Endothelial cell of umbilical vein (primary cell): ENCODE measurements around the gene KCNJ4. TPM values are rescaled to one million over a fixed set of nuclear protein-coding genes. Genes with fewer than 3 reads are reported as not detected.

Experiments used
- BruUV-seq: library from RNA; stranded (reverse); fragments of 400-500 nt; replicated peaks from 2 replicates; lab custom pipeline; 2021; lab: Mats Ljungman, UMichigan
- CTCF ChIA-PET: fragments of 300-600, 350-600 bp; sonication (Branson Sonifier 250); formaldehyde crosslinking; loops from one replicate; lab custom pipeline; 2021; ENCODE audit warnings: antibody characterized with exemption, inconsistent platforms; lab: Charles Lee
- POLR2A ChIA-PET: fragments of 300-600, 350-600 bp; sonication (Branson Sonifier 250); formaldehyde crosslinking; loops from one replicate; lab custom pipeline; 2021; ENCODE audit warnings: antibody characterized with exemption, inconsistent platforms; lab: Charles Lee
- DNase-seq: peaks from one replicate; pipeline ENCODE4 v3.0.0-alpha.2; 2011; ENCODE audit warnings: low read depth, low spot score
- FAIRE-seq: peaks from 2 replicates; lab custom pipeline; 2011; peaks lifted over from hg19 to GRCh38; lab: Jason Lieb, UNC
- H2AFZ ChIP-seq: 2 replicates; pipeline ENCODE4 v1.6.0; 2012; ENCODE audit warnings: low read depth, low read length, control low read depth, inconsistent platforms
- H3K27ac ChIP-seq: 2 replicates; pipeline ENCODE4 v1.5.1; 2011; ENCODE audit warnings: low read depth, mild to moderate bottlenecking, control low read depth, low read length, moderate library complexity; ENCODE audit not compliant: insufficient read depth
- H3K27me3 ChIP-seq, 2 experiments: 2 replicates each; pipeline versions ENCODE4 v1.6.0 to v1.6.1; 2011; ENCODE audit warnings: low read length in 2 of 2, mixed read lengths in 1 of 2; ENCODE audit not compliant: control insufficient read depth in 2 of 2, insufficient read depth in 2 of 2
- H3K36me3 ChIP-seq, 2 experiments: 2 replicates in 1 of 2; 3 replicates in 1 of 2; pipeline ENCODE4 v1.5.1; 2011; ENCODE audit warnings: low read length in 2 of 2, mild to moderate bottlenecking in 1 of 2, moderate library complexity in 1 of 2; ENCODE audit not compliant: control insufficient read depth in 2 of 2, insufficient read depth in 2 of 2; ENCODE audit errors: extremely low read depth in 1 of 2
- H3K4me1 ChIP-seq: 3 replicates; pipeline ENCODE4 v1.5.1; 2011; ENCODE audit warnings: mild to moderate bottlenecking, low read length; ENCODE audit not compliant: control insufficient read depth, insufficient read depth; ENCODE audit errors: extremely low read depth
- H3K4me2 ChIP-seq: 2 replicates; pipeline ENCODE4 v1.6.1; 2011; ENCODE audit warnings: low read length, control low read depth, mixed read lengths; ENCODE audit not compliant: insufficient read depth
- H3K4me3 ChIP-seq, 3 experiments: fragments of 200-600 bp in 1 of 3; sonication (generic), shearing (Covaris generic) in 1 of 3; replicated peaks in 1 of 3; 2 replicates each; pipeline ENCODE4 v1.5.1; 2011 to 2016; ENCODE audit warnings: control low read depth in 3 of 3, low read length in 3 of 3, mild to moderate bottlenecking in 2 of 3, inconsistent platforms in 1 of 3, low read depth in 1 of 3, moderate library complexity in 1 of 3; ENCODE audit not compliant: insufficient read depth in 1 of 3
- H3K79me2 ChIP-seq: 2 replicates; pipeline ENCODE4 v1.6.0; 2012; ENCODE audit warnings: low read length, inconsistent platforms; ENCODE audit not compliant: control insufficient read depth, insufficient read depth
- H3K9ac ChIP-seq: replicated peaks from 2 replicates; pipeline ENCODE3; 2011; ENCODE audit warnings: low read length, control low read depth; ENCODE audit not compliant: insufficient read depth; ENCODE audit errors: extremely low read depth
- H3K9me1 ChIP-seq: replicated peaks from 3 replicates; pipeline ENCODE4 v1.6.0; 2011; ENCODE audit warnings: mild to moderate bottlenecking, low read length; ENCODE audit not compliant: control insufficient read depth, insufficient read depth; ENCODE audit errors: extremely low read depth
- H3K9me3 ChIP-seq: replicated peaks from 2 replicates; pipeline ENCODE4 v1.5.1; 2012; ENCODE audit warnings: low read length, inconsistent platforms; ENCODE audit not compliant: control insufficient read depth, insufficient read depth
- H4K20me1 ChIP-seq: replicated peaks from 2 replicates; pipeline ENCODE3; 2011; ENCODE audit warnings: mild to moderate bottlenecking, low read length; ENCODE audit not compliant: control insufficient read depth, insufficient read depth; ENCODE audit errors: extremely low read depth
- EZH2 ChIP-seq: IDR thresholded peaks from 2 replicates; pipeline ENCODE4 v1.6.1; 2012; ENCODE audit warnings: borderline replicate concordance, low read depth, mild to moderate bottlenecking, moderate library complexity, low read length, inconsistent platforms; ENCODE audit not compliant: severe bottlenecking
- FOS ChIP-seq: IDR thresholded peaks from 2 replicates; pipeline ENCODE4 v1.6.1; 2011; ENCODE audit warnings: mild to moderate bottlenecking, low read length, moderate library complexity, borderline replicate concordance; ENCODE audit not compliant: insufficient read depth
- GATA2 ChIP-seq: IDR thresholded peaks from 2 replicates; pipeline ENCODE4 v1.7.0; 2011; ENCODE audit warnings: low read depth, mild to moderate bottlenecking, moderate library complexity, mixed read lengths, low read length; ENCODE audit not compliant: insufficient read length, insufficient read depth
- JUN ChIP-seq: IDR thresholded peaks from 2 replicates; pipeline ENCODE4 v1.6.1; 2011; ENCODE audit warnings: borderline replicate concordance, low read depth; ENCODE audit not compliant: insufficient read length, insufficient read depth
- MYC ChIP-seq: IDR thresholded peaks from one replicate; pipeline ENCODE4 v1.6.1; 2011; ENCODE audit warnings: mild to moderate bottlenecking, low read depth, low read length
- POLR2A ChIP-seq: IDR thresholded peaks from 2 replicates; pipeline ENCODE4 v1.6.1; 2012; ENCODE audit warnings: low read depth, mild to moderate bottlenecking, control low read depth, low read length
- POLR2AphosphoS5 ChIP-seq: IDR thresholded peaks from 2 replicates; pipeline ENCODE4 v1.6.1; 2012; ENCODE audit warnings: low read depth, mild to moderate bottlenecking, control low read depth, low read length, moderate library complexity; ENCODE audit not compliant: insufficient read depth
- dilution Hi-C: fragments of 300-500 bp; cut with MboI; formaldehyde crosslinking; loops from one replicate; pipeline ENCODE4 v1.15.0; 2019; ENCODE audit warnings: low sequenced_read_pairs; ENCODE audit not compliant: extremely low pct_ligation_motif_present
- intact Hi-C: fragments of 100-400 bp; cut with micrococcal nuclease; formaldehyde crosslinking; loops from one replicate; pipeline ENCODE4 v1.10.0; 2022
- polyA plus RNA-seq, 4 experiments: library from polyadenylated mRNA; depleted of rRNA in 3 of 4; stranded (reverse) in 3 of 4; unstranded in 1 of 4; fragments of >200 nt; gene quantifications; 2 replicates each; pipeline versions ENCODE4 v1.2.1 to v1.2.3, GENCODE V29; 2011 to 2012; ENCODE audit warnings: missing spikeins in 1 of 4
- total RNA-seq: library from RNA; stranded (reverse); gene quantifications from 2 replicates; pipeline ENCODE4 v1.2.3, GENCODE V29; 2021
- TF ChIP-seq, protein P1 (sequence below), 2 donors: IDR thresholded peaks; 1 replicate in 1 of 2; 2 replicates in 1 of 2; pipeline ENCODE4 v1.5.1; 2011; ENCODE audit warnings: low read length in 2 of 2, mild to moderate bottlenecking in 2 of 2, moderate library complexity in 2 of 2, control low read depth in 1 of 2, inconsistent platforms in 1 of 2, low read depth in 1 of 2; ENCODE audit not compliant: insufficient read depth in 1 of 2; ENCODE audit errors: extremely low read depth in 1 of 2
- TF ChIP-seq, protein P2 (sequence below): IDR thresholded peaks from 2 replicates; pipeline ENCODE4 v1.6.1; 2011; ENCODE audit not compliant: insufficient read depth, insufficient read length

KCNJ4 gene
- total and polyA plus RNA-seq, 2 donors (not counting 3 experiments of a cell fraction or from before 2014, with no cell fraction given): not detected

DNA sequence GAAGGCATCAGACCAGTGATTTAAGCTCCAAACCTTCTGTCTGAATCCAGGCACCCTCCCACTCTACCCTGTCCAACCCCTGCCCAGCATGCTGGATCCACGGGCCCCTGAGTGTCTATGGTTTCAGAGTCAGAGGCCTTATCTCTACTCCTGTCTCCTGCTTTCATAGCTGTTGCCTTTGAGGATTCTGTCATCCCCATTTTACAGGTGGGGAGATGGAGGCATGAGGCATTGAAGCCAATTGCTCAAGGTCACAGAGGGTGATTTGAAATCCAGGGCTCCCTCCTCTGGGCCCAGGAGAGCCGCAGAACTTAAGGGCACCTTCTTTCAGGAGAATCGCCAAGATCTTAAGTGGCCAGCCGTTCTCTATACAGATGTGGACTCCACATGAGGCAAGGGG, 3.1 kb downstream of the KCNJ4 start:
- peaks cover 36 to 39% of the 10 kb centered on the region in 2 experiments for H3K27me3 ChIP-seq
- CTCF ChIA-PET: interaction anchor here (0.9 to 2.1 kb wide), 2 partner anchors 8 to 400 kb away, joined by 3 to 7 read pairs; no protein-coding TSS in a partner anchor
- dilution Hi-C loops (no loop called here), intact Hi-C loops (no loop called here)
- FAIRE-seq (no peak), DNase-seq (no peak)
- H3K9me3 ChIP-seq: no peaks in the 10 kb centered on the region
- no peaks in the 10 kb centered on the region for H3K36me3 ChIP-seq
- H3K27ac ChIP-seq: no peak overlapping the region
- no peak overlapping the region for H3K4me3 ChIP-seq
- TF ChIP-seq MYC (no peak), POLR2AphosphoS5 (no peak), EZH2 (no peak), FOS (no peak), JUN (no peak), POLR2A (no peak), GATA2 (no peak)
- TF ChIP-seq, protein P1, sequence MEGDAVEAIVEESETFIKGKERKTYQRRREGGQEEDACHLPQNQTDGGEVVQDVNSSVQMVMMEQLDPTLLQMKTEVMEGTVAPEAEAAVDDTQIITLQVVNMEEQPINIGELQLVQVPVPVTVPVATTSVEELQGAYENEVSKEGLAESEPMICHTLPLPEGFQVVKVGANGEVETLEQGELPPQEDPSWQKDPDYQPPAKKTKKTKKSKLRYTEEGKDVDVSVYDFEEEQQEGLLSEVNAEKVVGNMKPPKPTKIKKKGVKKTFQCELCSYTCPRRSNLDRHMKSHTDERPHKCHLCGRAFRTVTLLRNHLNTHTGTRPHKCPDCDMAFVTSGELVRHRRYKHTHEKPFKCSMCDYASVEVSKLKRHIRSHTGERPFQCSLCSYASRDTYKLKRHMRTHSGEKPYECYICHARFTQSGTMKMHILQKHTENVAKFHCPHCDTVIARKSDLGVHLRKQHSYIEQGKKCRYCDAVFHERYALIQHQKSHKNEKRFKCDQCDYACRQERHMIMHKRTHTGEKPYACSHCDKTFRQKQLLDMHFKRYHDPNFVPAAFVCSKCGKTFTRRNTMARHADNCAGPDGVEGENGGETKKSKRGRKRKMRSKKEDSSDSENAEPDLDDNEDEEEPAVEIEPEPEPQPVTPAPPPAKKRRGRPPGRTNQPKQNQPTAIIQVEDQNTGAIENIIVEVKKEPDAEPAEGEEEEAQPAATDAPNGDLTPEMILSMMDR (IDR thresholded peaks at IDR 0.05; ENCODE audit: extremely low read depth in 1 of 2, insufficient read depth in 1 of 2, low read depth in 1 of 2, low read length in 2 of 2): no peak
- TF ChIP-seq, protein P2, sequence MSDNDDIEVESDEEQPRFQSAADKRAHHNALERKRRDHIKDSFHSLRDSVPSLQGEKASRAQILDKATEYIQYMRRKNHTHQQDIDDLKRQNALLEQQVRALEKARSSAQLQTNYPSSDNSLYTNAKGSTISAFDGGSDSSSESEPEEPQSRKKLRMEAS: no peak
- POLR2A ChIA-PET: no interaction called here
- H3K4me1 ChIP-seq: no peaks in the 10 kb centered on the region
- H3K79me2 ChIP-seq: no peaks in the 10 kb centered on the region
- no peak overlapping the region for H3K4me2 ChIP-seq
- H3K9me1 ChIP-seq: no peaks in the 10 kb centered on the region
- no peak overlapping the region for H2AFZ ChIP-seq
- no peaks in the 10 kb centered on the region for H4K20me1 ChIP-seq
- H3K9ac ChIP-seq: no peak overlapping the region
- no TSS peak for BruUV-seq
